Tibial nerve (tissue), 4 donors: ENCODE results near the gene PKHD1. TPM values are rescaled to one million over a fixed set of nuclear protein-coding genes. Genes with fewer than 3 reads are reported as not detected.

ENCODE experiments used
- DNase-seq, 2 donors: peaks; one replicate each; pipeline ENCODE4 v3.0.0-alpha.2; 2019; ENCODE audit warnings: low spot score in 2 of 2
- H3K27ac ChIP-seq, 4 donors: fragments of 200-600 bp; sonication (generic) in 3 of 4; one replicate each; pipeline ENCODE4 v1.5.1; 2017 to 2019; ENCODE audit warnings: mild to moderate bottlenecking in 1 of 4
- H3K27me3 ChIP-seq, 2 donors: fragments of 200-600 bp; sonication (generic) in 1 of 2; one replicate each; pipeline versions ENCODE4 v1.5.1 to v1.6.0; 2017 to 2019
- H3K36me3 ChIP-seq, 3 donors: fragments of 200-600 bp; sonication (generic); one replicate each; pipeline ENCODE4 v1.5.1; 2018 to 2019
- H3K4me1 ChIP-seq, 4 donors: fragments of 200-600 bp; sonication (generic) in 3 of 4; one replicate each; pipeline ENCODE4 v1.5.1; 2017 to 2019
- H3K4me3 ChIP-seq, 4 donors: fragments of 200-600 bp; sonication (generic) in 3 of 4; one replicate each; pipeline ENCODE4 v1.5.1; 2017 to 2019; ENCODE audit warnings: mild to moderate bottlenecking in 1 of 4, moderate library complexity in 1 of 4
- H3K9me3 ChIP-seq, 4 donors: fragments of 200-600 bp; sonication (generic) in 3 of 4; one replicate each; pipeline ENCODE4 v1.5.1; 2017 to 2019
- EP300 ChIP-seq, 2 donors: sonication (generic); formaldehyde crosslinking; IDR thresholded peaks; one replicate each; pipeline ENCODE4 v1.6.1; 2017; ENCODE audit warnings: antibody characterized with exemption in 2 of 2, mild to moderate bottlenecking in 1 of 2
- POLR2A ChIP-seq, 2 donors: fragments of 450-650 bp; IDR thresholded peaks; one replicate each; pipeline ENCODE4 v1.6.1; 2017; ENCODE audit warnings: antibody characterized with exemption in 2 of 2, mild to moderate bottlenecking in 2 of 2, moderate library complexity in 2 of 2
- WGBS, 2 donors: methylation state at CpG; one replicate each; pipeline ENCODE4 v1.1.5; 2018; 5-methylcytosine and 5-hydroxymethylcytosine counted together
- total RNA-seq, 4 donors: library from RNA; depleted of rRNA; stranded (reverse); fragments of >200 nt; gene quantifications; one replicate each; pipeline ENCODE4 v1.1.0, GENCODE V29; 2016
- TF ChIP-seq, protein P1 (sequence below), 5 experiments: fragments of 200-600 bp in 3 of 5; fragments of 450-650 bp in 2 of 5; sonication (generic) in 3 of 5; IDR thresholded peaks; one replicate each; pipeline ENCODE4 v1.5.1; 2016 to 2019; ENCODE audit warnings: antibody characterized with exemption in 5 of 5, mild to moderate bottlenecking in 3 of 5, moderate library complexity in 2 of 5

PKHD1 gene
- total RNA-seq, 4 donors from 2014 or later: under 0.01 to 0.22 (median 0.20) TPM

DNA sequence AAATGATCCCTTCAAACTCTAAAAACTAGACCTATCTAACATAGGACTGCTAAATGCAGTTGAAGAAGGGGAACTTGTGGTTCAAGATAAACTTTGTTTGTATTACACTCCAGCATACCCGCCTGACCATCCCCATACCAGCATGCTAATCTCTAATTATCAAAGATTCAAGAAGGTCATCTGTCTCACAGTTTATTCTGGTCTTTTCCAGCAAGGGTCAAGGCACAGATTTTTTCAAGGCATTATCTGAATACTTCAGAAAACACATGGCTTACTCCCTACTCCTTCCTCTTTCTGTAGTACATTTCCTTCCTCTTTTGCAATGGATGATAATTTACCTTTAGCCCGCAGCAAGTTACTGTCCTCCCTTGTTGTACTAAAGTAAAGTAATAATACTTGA lies 174.1 kb downstream of the PKHD1 start:
- WGBS, 2 donors: 72 to 77% methylated on average over 2 of the region's 2 CpGs
- no peak overlapping the region for H3K4me3 ChIP-seq
- no peak for DNase-seq
- H3K27me3 ChIP-seq: no peaks in the 10 kb centered on the region
- TF ChIP-seq, protein P1, sequence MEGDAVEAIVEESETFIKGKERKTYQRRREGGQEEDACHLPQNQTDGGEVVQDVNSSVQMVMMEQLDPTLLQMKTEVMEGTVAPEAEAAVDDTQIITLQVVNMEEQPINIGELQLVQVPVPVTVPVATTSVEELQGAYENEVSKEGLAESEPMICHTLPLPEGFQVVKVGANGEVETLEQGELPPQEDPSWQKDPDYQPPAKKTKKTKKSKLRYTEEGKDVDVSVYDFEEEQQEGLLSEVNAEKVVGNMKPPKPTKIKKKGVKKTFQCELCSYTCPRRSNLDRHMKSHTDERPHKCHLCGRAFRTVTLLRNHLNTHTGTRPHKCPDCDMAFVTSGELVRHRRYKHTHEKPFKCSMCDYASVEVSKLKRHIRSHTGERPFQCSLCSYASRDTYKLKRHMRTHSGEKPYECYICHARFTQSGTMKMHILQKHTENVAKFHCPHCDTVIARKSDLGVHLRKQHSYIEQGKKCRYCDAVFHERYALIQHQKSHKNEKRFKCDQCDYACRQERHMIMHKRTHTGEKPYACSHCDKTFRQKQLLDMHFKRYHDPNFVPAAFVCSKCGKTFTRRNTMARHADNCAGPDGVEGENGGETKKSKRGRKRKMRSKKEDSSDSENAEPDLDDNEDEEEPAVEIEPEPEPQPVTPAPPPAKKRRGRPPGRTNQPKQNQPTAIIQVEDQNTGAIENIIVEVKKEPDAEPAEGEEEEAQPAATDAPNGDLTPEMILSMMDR (IDR thresholded peaks at IDR 0.05): no peak
- no peak for TF ChIP-seq EP300 (IDR thresholded peaks at IDR 0.05)
- no peak for TF ChIP-seq POLR2A (IDR thresholded peaks at IDR 0.05)
- H3K27ac ChIP-seq: no peak overlapping the region
- no peaks in the 10 kb centered on the region for H3K36me3 ChIP-seq
- no peaks in the 10 kb centered on the region for H3K4me1 ChIP-seq
- H3K9me3 ChIP-seq: peaks cover 0 to 2% (median 0%) of the 10 kb centered on the region in 4 donors

DNA sequence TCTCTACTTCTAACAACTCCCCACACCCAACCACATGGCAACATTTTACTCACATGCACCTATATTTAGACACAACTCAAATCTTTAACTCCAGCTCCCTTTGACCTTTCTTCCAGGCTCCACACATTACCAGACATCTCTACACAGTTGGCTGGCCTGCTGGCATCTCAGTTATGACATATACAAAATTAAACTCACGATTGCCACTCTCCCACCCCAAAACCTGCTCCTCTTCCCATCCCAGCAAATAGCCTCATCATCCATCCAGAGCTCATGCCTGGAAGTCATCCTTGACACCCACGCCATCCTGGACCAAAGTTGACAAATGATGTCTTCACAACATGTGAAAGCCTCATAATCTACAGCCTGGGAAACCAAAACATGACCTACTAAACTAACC lies 176.6 kb downstream of the PKHD1 start:
- H3K9me3 ChIP-seq: no peaks in the 10 kb centered on the region
- DNase-seq: no peak
- H3K4me1 ChIP-seq: no peaks in the 10 kb centered on the region
- 66 to 73% methylated on average over 2 of the region's 2 CpGs for WGBS, 2 donors
- no peak overlapping the region for H3K4me3 ChIP-seq
- H3K27me3 ChIP-seq: no peaks in the 10 kb centered on the region
- H3K27ac ChIP-seq: no peak overlapping the region
- H3K36me3 ChIP-seq: no peaks in the 10 kb centered on the region
- TF ChIP-seq POLR2A (IDR thresholded peaks at IDR 0.05): no peak
- TF ChIP-seq, protein P1 (IDR thresholded peaks at IDR 0.05): no peak
- no peak for TF ChIP-seq EP300 (IDR thresholded peaks at IDR 0.05)

DNA sequence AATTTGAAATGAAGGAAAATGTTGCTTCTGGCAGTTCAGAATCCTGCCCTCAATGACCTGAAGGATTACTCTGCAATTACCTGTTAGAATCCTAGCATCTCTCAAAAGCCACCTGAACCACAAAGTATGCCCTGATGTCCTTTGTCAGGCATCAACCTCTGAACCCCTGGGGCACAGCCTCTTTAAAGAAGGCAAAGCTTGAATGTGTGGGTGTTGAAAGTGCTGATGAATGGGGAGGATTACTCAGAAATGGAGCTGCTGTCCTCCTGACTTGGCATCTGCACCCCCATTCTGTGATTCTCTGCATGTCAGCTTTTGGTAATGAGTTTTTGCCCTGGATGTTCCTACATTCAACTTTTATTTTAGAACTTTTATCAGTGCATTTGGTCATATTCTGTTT lies 179.2 kb downstream of the PKHD1 start:
- Histone ChIP-seq H3K27ac (no peak overlapping the region), H3K4me3 (no peak overlapping the region), H3K27me3 (no peaks in the 10 kb centered on the region), H3K36me3 (no peaks in the 10 kb centered on the region), H3K9me3 (no peaks in the 10 kb centered on the region), H3K4me1 (no peaks in the 10 kb centered on the region)
- TF ChIP-seq, protein P1 (IDR thresholded peaks at IDR 0.05): no peak
- TF ChIP-seq EP300 (IDR thresholded peaks at IDR 0.05) (no peak), POLR2A (IDR thresholded peaks at IDR 0.05) (no peak)
- no peak for DNase-seq

DNA sequence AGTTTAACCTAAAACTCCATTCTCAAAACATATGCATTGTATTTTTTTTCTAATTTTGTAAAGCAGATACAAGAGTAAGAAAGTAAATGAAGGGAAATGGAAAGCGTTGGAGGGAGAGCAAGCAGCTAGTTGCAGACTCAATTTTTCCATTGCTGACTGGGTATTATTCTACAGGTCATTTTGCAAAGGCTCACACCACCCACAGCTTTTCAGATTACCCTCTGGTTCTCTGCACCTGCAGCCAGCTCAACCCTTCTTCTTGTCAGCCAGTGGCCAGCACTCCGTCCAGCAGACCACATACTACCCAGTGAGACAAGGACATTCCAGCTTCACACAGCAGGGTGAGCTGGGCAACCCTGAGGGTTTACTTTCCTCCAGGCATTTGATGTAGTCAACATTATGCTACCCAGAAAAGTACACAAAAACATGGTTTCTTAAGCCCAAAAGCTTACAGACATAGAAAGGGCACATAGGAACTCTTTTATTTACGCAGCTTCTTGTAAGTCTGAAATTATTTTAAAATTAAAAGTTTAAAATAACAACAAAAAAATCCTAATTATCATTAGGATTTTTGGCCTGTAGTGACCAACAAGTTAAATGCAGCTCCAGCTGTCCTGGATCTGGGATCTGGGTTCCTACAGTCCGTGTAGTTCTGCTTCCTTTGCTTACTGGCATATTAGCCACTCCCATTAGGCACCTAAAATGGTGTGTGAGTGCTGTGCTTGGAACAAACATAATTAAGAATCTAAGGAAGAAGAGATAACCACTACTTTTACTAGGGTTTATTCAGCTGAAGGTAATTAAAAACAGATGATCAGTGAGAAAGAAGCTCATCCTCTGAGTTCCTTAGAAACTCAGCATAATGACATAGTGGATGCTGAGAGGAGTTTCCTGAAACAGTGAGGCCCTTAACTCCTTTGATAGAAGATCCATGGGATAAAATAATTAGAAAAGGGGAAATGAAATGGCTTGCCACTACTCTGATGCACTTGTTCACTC lies 185.3 kb downstream of the PKHD1 start:
- Histone ChIP-seq H3K27me3 (no peaks in the 10 kb centered on the region), H3K27ac (no peak overlapping the region), H3K4me1 (no peaks in the 10 kb centered on the region), H3K36me3 (no peaks in the 10 kb centered on the region), H3K9me3 (no peaks in the 10 kb centered on the region), H3K4me3 (no peak overlapping the region)
- TF ChIP-seq, protein P1 (IDR thresholded peaks at IDR 0.05): no peak
- TF ChIP-seq POLR2A (IDR thresholded peaks at IDR 0.05): no peak
- TF ChIP-seq EP300 (IDR thresholded peaks at IDR 0.05): no peak
- no peak for DNase-seq
- WGBS, 2 donors: 63 to 66% methylated on average over 4 of the region's 4 CpGs

DNA sequence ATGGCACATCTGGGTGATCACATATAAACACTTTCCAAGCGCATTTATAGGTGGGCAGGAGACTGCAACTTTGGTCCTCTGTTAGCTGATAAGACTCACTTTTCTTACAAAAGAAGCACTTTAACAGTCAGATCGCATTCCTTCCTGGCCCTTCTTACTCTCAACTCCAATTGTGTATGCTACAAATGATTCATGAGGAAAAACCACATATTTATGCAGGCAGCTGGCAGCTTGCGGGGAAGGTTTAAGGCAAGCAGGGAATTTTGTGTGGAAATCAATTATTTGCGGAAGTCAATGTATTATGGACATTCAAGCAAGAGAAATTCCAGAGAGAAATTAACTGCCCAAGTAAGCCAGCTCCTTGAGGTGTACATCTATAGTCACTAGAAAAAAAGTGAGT lies 194.0 kb downstream of the PKHD1 start:
- 74 to 82% methylated on average over 4 of the region's 4 CpGs for WGBS, 2 donors
- no peaks in the 10 kb centered on the region for H3K36me3 ChIP-seq
- no peaks in the 10 kb centered on the region for H3K4me1 ChIP-seq
- TF ChIP-seq POLR2A (IDR thresholded peaks at IDR 0.05) (no peak), EP300 (IDR thresholded peaks at IDR 0.05) (no peak)
- TF ChIP-seq, protein P1 (IDR thresholded peaks at IDR 0.05): no peak
- H3K9me3 ChIP-seq: no peaks in the 10 kb centered on the region
- DNase-seq: no peak
- H3K27ac ChIP-seq: no peak overlapping the region
- H3K4me3 ChIP-seq: no peak overlapping the region
- H3K27me3 ChIP-seq: no peaks in the 10 kb centered on the region
